Smooth muscle cell (in vitro differentiated cells): ENCODE results near the gene GABARAPL1. TPM values are rescaled to one million over a fixed set of nuclear protein-coding genes. Genes with fewer than 3 reads are reported as not detected.

Experiments
- DNase-seq: peaks from one replicate; lab custom pipeline; 2025; ENCODE audit not compliant: unreplicated experiment; lab: John Stamatoyannopoulos, UW
- H2AFZ ChIP-seq: fragments of 200-600 bp; sonication (generic); 2 replicates; pipeline ENCODE4 v1.6.0; 2016; ENCODE audit warnings: antibody characterized with exemption, low read depth, mild to moderate bottlenecking
- H3F3A ChIP-seq: fragments of 200-600 bp; sonication (generic); 2 replicates; pipeline ENCODE4 v1.6.0; 2017; ENCODE audit warnings: antibody characterized with exemption, low read depth
- H3K27ac ChIP-seq: fragments of 200-600 bp; sonication (generic); 2 replicates; pipeline ENCODE4 v1.5.1; 2016; ENCODE audit warnings: low read depth, mild to moderate bottlenecking
- H3K27me3 ChIP-seq: fragments of 200-600 bp; sonication (generic); 2 replicates; pipeline ENCODE4 v1.6.1; 2016; ENCODE audit warnings: low read depth, mild to moderate bottlenecking
- H3K36me3 ChIP-seq: fragments of 200-600 bp; sonication (generic); 2 replicates; pipeline ENCODE4 v1.5.1; 2016; ENCODE audit warnings: low read depth
- H3K4me1 ChIP-seq: fragments of 200-600 bp; sonication (generic); 2 replicates; pipeline ENCODE4 v1.5.1; 2016; ENCODE audit warnings: low read depth
- H3K4me2 ChIP-seq: fragments of 200-600 bp; sonication (generic); 2 replicates; pipeline ENCODE4 v1.6.0; 2016; ENCODE audit warnings: mild to moderate bottlenecking
- H3K4me3 ChIP-seq: fragments of 200-600 bp; sonication (generic); 2 replicates; pipeline ENCODE4 v1.5.1; 2016; ENCODE audit warnings: mild to moderate bottlenecking
- H3K79me2 ChIP-seq: fragments of 200-600 bp; sonication (generic); 2 replicates; pipeline ENCODE4 v1.6.0; 2016; ENCODE audit warnings: low read depth, mild to moderate bottlenecking
- H3K9ac ChIP-seq: fragments of 200-600 bp; sonication (generic); 2 replicates; pipeline ENCODE4 v1.6.0; 2016; ENCODE audit warnings: low read depth
- H3K9me3 ChIP-seq: fragments of 200-600 bp; sonication (generic); replicated peaks from 2 replicates; pipeline ENCODE4 v1.5.1; 2016; ENCODE audit warnings: low read depth
- H4K20me1 ChIP-seq: fragments of 200-600 bp; sonication (generic); 2 replicates; pipeline ENCODE4 v1.6.0; 2016; ENCODE audit warnings: low read depth
- CTCF ChIP-seq: fragments of 200-600 bp; sonication (generic); IDR thresholded peaks from 2 replicates; pipeline ENCODE4 v1.5.1; 2017; ENCODE audit warnings: borderline replicate concordance, mild to moderate bottlenecking, antibody characterized with exemption; ENCODE audit not compliant: insufficient read depth, poor library complexity, severe bottlenecking
- WGBS: methylation state at CpG from one replicate; pipeline ENCODE4 v1.1.7; 2016; ENCODE audit warnings: low lambda C conversion rate; 5-methylcytosine and 5-hydroxymethylcytosine counted together
- polyA plus RNA-seq: library from polyadenylated mRNA; unstranded; fragments of >200 nt; fragmentation: Nextera tagmentation; extraction: Ambion mirVana; gene quantifications from 2 replicates; pipeline ENCODE4 v1.2.1, GENCODE V29; 2016
- total RNA-seq: library from RNA; depleted of rRNA; stranded (reverse); fragments of >200 nt; gene quantifications from 2 replicates; pipeline ENCODE4 v1.2.3, GENCODE V29; 2014

The GABARAPL1 gene
- total and polyA plus RNA-seq, 2 experiments from 2014 or later, result 83.4 to 90.0 TPM

GRCh38 chr12:10272467-10272866 lies 59.8 kb downstream of the GABARAPL1 start:
- H3K36me3 ChIP-seq, result no peaks in the 10 kb centered on the region
- DNase-seq, result no peak
- H3F3A ChIP-seq, result no peaks in the 10 kb centered on the region
- H3K9me3 ChIP-seq, result no peaks in the 10 kb centered on the region
- WGBS, result 93% methylated on average over 2 of the region's 2 CpGs
- no peak overlapping the region for H2AFZ ChIP-seq
- H3K4me2 ChIP-seq, result no peak overlapping the region
- H4K20me1 ChIP-seq, result no peaks in the 10 kb centered on the region
- no peak overlapping the region for H3K9ac ChIP-seq
- no peak overlapping the region for H3K27ac ChIP-seq
- no peaks in the 10 kb centered on the region for H3K27me3 ChIP-seq
- H3K79me2 ChIP-seq, result no peaks in the 10 kb centered on the region
- H3K4me1 ChIP-seq, result no peaks in the 10 kb centered on the region
- no peak overlapping the region for H3K4me3 ChIP-seq
- no peak for TF ChIP-seq CTCF

Other genes starting within 250 kb of the GABARAPL1 start
- gene CLEC12A, start 241.5 kb upstream of the GABARAPL1 start, total RNA-seq, result 1.2 and 2.3 TPM in 2 replicates
- 0.40 and 1.7 TPM in 2 replicates for gene CLEC12A, start 241.5 kb upstream of the GABARAPL1 start, polyA plus RNA-seq
- 2.5 and 2.9 TPM in 2 replicates for gene CLEC1B, start 213.8 kb upstream of the GABARAPL1 start, total RNA-seq
- gene CLEC1B, start 213.8 kb upstream of the GABARAPL1 start, polyA plus RNA-seq, result 2.8 and 4.1 TPM in 2 replicates
- gene CLEC12B, start 202.2 kb upstream of the GABARAPL1 start, total RNA-seq, result not detected in 2 replicates
- not detected in 2 replicates for gene CLEC12B, start 202.2 kb upstream of the GABARAPL1 start, polyA plus RNA-seq
- gene CLEC9A, start 182.2 kb upstream of the GABARAPL1 start, total RNA-seq, result not detected in 2 replicates
- not detected in 2 replicates for gene CLEC9A, start 182.2 kb upstream of the GABARAPL1 start, polyA plus RNA-seq
- 0.40 TPM in 1 of 2 replicates, not detected in the other for gene CLEC1A, start 113.9 kb upstream of the GABARAPL1 start, total RNA-seq
- 0.70 TPM in 1 of 2 replicates, not detected in the other for gene CLEC1A, start 113.9 kb upstream of the GABARAPL1 start, polyA plus RNA-seq
- 0.27 TPM in 1 of 2 replicates, not detected in the other for gene CLEC7A, start 82.7 kb upstream of the GABARAPL1 start, total RNA-seq
- gene CLEC7A, start 82.7 kb upstream of the GABARAPL1 start, polyA plus RNA-seq, result 0.41 TPM in 1 of 2 replicates, not detected in the other
- gene OLR1, start 40.7 kb upstream of the GABARAPL1 start, total RNA-seq, result 7.4 and 14.5 TPM in 2 replicates
- 5.4 and 6.7 TPM in 2 replicates for gene OLR1, start 40.7 kb upstream of the GABARAPL1 start, polyA plus RNA-seq
- gene TMEM52B, start 33.8 kb upstream of the GABARAPL1 start, total RNA-seq, result 1.6 and 2.0 TPM in 2 replicates
- 0.77 and 4.5 TPM in 2 replicates for gene TMEM52B, start 33.8 kb upstream of the GABARAPL1 start, polyA plus RNA-seq
- gene KLRD1, start 95.0 kb downstream of the GABARAPL1 start, total RNA-seq, result 0.18 and 1.2 TPM in 2 replicates
- 0.09 and 0.56 TPM in 2 replicates for gene KLRD1, start 95.0 kb downstream of the GABARAPL1 start, polyA plus RNA-seq
- gene KLRK1, start 177.2 kb downstream of the GABARAPL1 start, total RNA-seq, result not detected in 2 replicates
- 0.22 TPM in 1 of 2 replicates, not detected in the other for gene KLRK1, start 177.2 kb downstream of the GABARAPL1 start, polyA plus RNA-seq
- not detected in 2 replicates for gene KLRC4, start 196.9 kb downstream of the GABARAPL1 start, total RNA-seq
- gene KLRC4, start 196.9 kb downstream of the GABARAPL1 start, polyA plus RNA-seq, result not detected in 2 replicates
- not detected in 2 replicates for gene KLRC3, start 207.7 kb downstream of the GABARAPL1 start, total RNA-seq
- not detected in 2 replicates for gene KLRC3, start 207.7 kb downstream of the GABARAPL1 start, polyA plus RNA-seq
- not detected in 2 replicates for gene KLRC2, start 223.1 kb downstream of the GABARAPL1 start, total RNA-seq
- not detected in 2 replicates for gene KLRC2, start 223.1 kb downstream of the GABARAPL1 start, polyA plus RNA-seq
- not detected in 2 replicates for gene KLRC1, start 240.5 kb downstream of the GABARAPL1 start, total RNA-seq
- gene KLRC1, start 240.5 kb downstream of the GABARAPL1 start, polyA plus RNA-seq, result not detected in 2 replicates